Heart right ventricle (tissue), 16 donors: ENCODE results near the gene IFNL3. TPM values are rescaled to one million over a fixed set of nuclear protein-coding genes. Genes with fewer than 3 reads are reported as not detected.

Experiments used
- ATAC-seq, 8 donors: fragments of 200-7000 bp; cut with Tn5 transposase; one replicate each; pipeline ENCODE4 v1.9.1; 2020; ENCODE audit warnings: mild to moderate bottlenecking in 8 of 8, moderate library complexity in 8 of 8, moderate number of reproducible peaks in 1 of 8
- DNase-seq, 2 donors: peaks; one replicate each; pipeline ENCODE4 v3.0.0-alpha.2; 2020
- H3K27ac ChIP-seq, 10 donors: fragments of 200-600 bp; sonication (generic) in 2 of 10; one replicate each; pipeline versions ENCODE4 v1.5.0 to v1.8.0; 2020 to 2022; ENCODE audit warnings: mild to moderate bottlenecking in 3 of 10
- H3K27me3 ChIP-seq, 7 donors: fragments of 200-600 bp; one replicate each; pipeline ENCODE4 v1.8.0; 2021 to 2022; ENCODE audit warnings: mild to moderate bottlenecking in 2 of 7
- H3K36me3 ChIP-seq, 9 donors: fragments of 200-600 bp; sonication (generic) in 1 of 9; one replicate each; pipeline versions ENCODE4 v1.5.0 to v1.8.0; 2020 to 2022; ENCODE audit warnings: mild to moderate bottlenecking in 2 of 9
- H3K4me1 ChIP-seq, 9 donors: fragments of 200-600 bp; sonication (generic) in 1 of 9; one replicate each; pipeline versions ENCODE4 v1.5.0 to v1.8.0; 2020 to 2022; ENCODE audit warnings: mild to moderate bottlenecking in 4 of 9
- H3K4me3 ChIP-seq, 10 donors: fragments of 200-600 bp; sonication (generic) in 2 of 10; one replicate each; pipeline versions ENCODE4 v1.5.0 to v1.8.0; 2020 to 2022; ENCODE audit warnings: mild to moderate bottlenecking in 7 of 10, moderate library complexity in 2 of 10
- H3K9me3 ChIP-seq, 11 donors: fragments of 200-600 bp in 10 of 11; sonication (generic) in 2 of 11; one replicate each; pipeline versions ENCODE4 v1.5.0 to v1.8.0; 2013 to 2022; ENCODE audit warnings: mild to moderate bottlenecking in 2 of 11, control low read depth in 1 of 11, moderate library complexity in 1 of 11
- CTCF ChIP-seq, 9 donors: fragments of 200-600 bp; sonication (generic) in 2 of 9; IDR thresholded peaks; one replicate each; pipeline versions ENCODE4 v1.5.0 to v1.8.0; 2021 to 2022; ENCODE audit warnings: antibody characterized with exemption in 9 of 9, mild to moderate bottlenecking in 5 of 9, moderate library complexity in 1 of 9
- WGBS, 2 donors: extraction: QIAGEN DNeasy Blood & Tissue Kit; methylation state at CpG; one replicate each; pipeline ENCODE4 v1.1.7; 2013; ENCODE audit warnings: inconsistent platforms in 1 of 2; 5-methylcytosine and 5-hydroxymethylcytosine counted together
- intact Hi-C, 10 donors: fragments of 100-400 bp; cut with DNase I; formaldehyde crosslinking; loops; one replicate each; pipeline versions ENCODE4 v1.11.1 to v1.14.2; 2022
- polyA plus RNA-seq, 2 donors: library from polyadenylated mRNA; stranded (reverse); fragments of 200-250 nt; gene quantifications; one replicate each; pipeline ENCODE4 v1.2.3, GENCODE V29; 2013
- total RNA-seq, 10 donors: library from RNA; stranded (reverse); fragmentation: NEBNext Ultra II Directional in 3 of 10; extraction: Animal tissue kit (Norgen Biotek cat#: 25700) in 3 of 10; gene quantifications; one replicate each; pipeline versions ENCODE4 v1.2.1 to v1.2.4, GENCODE V29; 2021 to 2023
- donor health status: Arrhythmogenic right ventricular cardiomyopathy.
- donor health status: ischemic (EF 13 %, LVEDD 7.1; RV severe dilation, severe dysfunction).
- donor health status: healthy with polysubstance abuse.
- donor health status: DM: no; HTN: yes; CAD: no.
- donor health status: DM: no; HTN: no; CAD: no.
- donor health status: ischemic (EF 25% LVEDD 6.9; RV normal size, moderate dysfunction).
- donor health status: ischemic (EF 25% LVEDD 5.7; RV mildly dilated, moderate dysfunction).
- donor health status: healthy.
- donor health status: DM: yes; HTN: yes; CAD: no.
- donor health status: Ischemic cardiomyopathy.
- donor health status: ischemic (EF 35%, LVEDD 5.7; RV mildly dilated, moderate dysfunction).
- donor health status: nonischemic (EF 11% LVEDD 7.7; RV severe dilation, severe dysfunction).
- donor health status: DM: yes; HTN: yes; CAD: no.
- donor health status: PGD.
- donor health status: ischemic (EF 29% LVEDD 5.4; RV normal size, mild dysfunction).
- donor health status: nonischemic (EF 23%, LVEDD 6.1; RV moderate dilation, normal function).

The IFNL3 gene
- total and polyA plus RNA-seq, 12 donors: not detected

- DNase-seq: no peak
- 83 to 86% methylated on average over 3 of the region's 3 CpGs for WGBS, 2 donors
- Histone ChIP-seq H3K36me3 (no peaks in the 10 kb centered on the region), H3K4me3 (no peak overlapping the region), H3K27ac (no peak overlapping the region), H3K9me3 (peaks cover 0 to 7% (median 0%) of the 10 kb centered on the region in 11 donors), H3K27me3 (peaks cover 14 to 89% (median 81%) of the 10 kb centered on the region in 7 donors), H3K4me1 (peaks cover 0 to 10% (median 0%) of the 10 kb centered on the region in 9 donors)
- no peak for ATAC-seq
- intact Hi-C loops: no loop called here
- no peak for TF ChIP-seq CTCF (IDR thresholded peaks at IDR 0.05)
Measured at GRCh38 chr19:39261704-39262103, 16.9 kb upstream of the IFNL3 start.

DNA sequence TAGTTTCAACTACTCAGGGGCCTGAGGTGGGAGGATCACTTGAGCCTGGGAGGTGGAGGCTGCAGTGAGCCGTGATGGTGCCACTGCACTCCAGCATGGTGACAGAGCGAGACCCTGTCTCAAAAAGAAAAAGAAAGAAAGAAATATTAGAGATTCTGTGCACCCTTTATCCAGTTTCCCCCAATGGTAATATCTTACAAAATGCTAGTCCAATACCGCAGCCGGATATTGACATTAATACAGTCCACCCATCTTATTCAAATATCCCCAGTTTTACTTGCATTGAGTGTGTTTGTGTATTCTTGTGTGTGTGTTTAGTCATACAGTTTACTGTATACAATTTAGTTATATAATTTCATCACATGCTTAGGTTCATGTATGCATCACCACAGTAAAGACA, 12.4 kb upstream of the IFNL3 start:
- TF ChIP-seq CTCF (IDR thresholded peaks at IDR 0.05): no peak
- H3K27ac ChIP-seq: no peak overlapping the region
- WGBS, 2 donors: 94 to 96% methylated on average over 4 of the region's 4 CpGs
- intact Hi-C loops: no loop called here
- no peaks in the 10 kb centered on the region for H3K36me3 ChIP-seq
- DNase-seq: no peak
- H3K4me1 ChIP-seq: no peaks in the 10 kb centered on the region
- no peak overlapping the region for H3K4me3 ChIP-seq
- ATAC-seq: no peak
- peaks cover 0 to 81% (median 50%) of the 10 kb centered on the region in 7 donors for H3K27me3 ChIP-seq
- peaks cover 0 to 9% (median 0%) of the 10 kb centered on the region in 11 donors for H3K9me3 ChIP-seq

GRCh38 chr19:39254531-39255345, 9.9 kb upstream of the IFNL3 start:
- no peak for TF ChIP-seq CTCF (IDR thresholded peaks at IDR 0.05)
- intact Hi-C loops: no loop called here
- H3K4me3 ChIP-seq: no peak overlapping the region

GRCh38 chr19:39253374-39254149, 8.8 kb upstream of the IFNL3 start:
- Histone ChIP-seq H3K4me1 (no peaks in the 10 kb centered on the region), H3K36me3 (no peaks in the 10 kb centered on the region), H3K9me3 (peaks cover 0 to 9% (median 0%) of the 10 kb centered on the region in 11 donors), H3K27me3 (peaks cover 6 to 82% (median 46%) of the 10 kb centered on the region in 7 donors), H3K4me3 (no peak overlapping the region), H3K27ac (no peak overlapping the region)
- DNase-seq: no peak
- 78 to 84% methylated on average over 8 of the region's 8 CpGs for WGBS, 2 donors
- intact Hi-C loops: no loop called here
- no peak for TF ChIP-seq CTCF (IDR thresholded peaks at IDR 0.05)
- no peak for ATAC-seq

More at GRCh38 chr19:39254531-39255345, 9.9 kb upstream of the IFNL3 start:
- Histone ChIP-seq H3K36me3 (no peaks in the 10 kb centered on the region), H3K27ac (no peak overlapping the region), H3K4me1 (no peaks in the 10 kb centered on the region), H3K27me3 (peaks cover 0 to 79% (median 39%) of the 10 kb centered on the region in 7 donors), H3K9me3 (peaks cover 0 to 9% (median 0%) of the 10 kb centered on the region in 11 donors)
- WGBS, 2 donors: 83 to 84% methylated on average over 29 of the region's 29 CpGs
- DNase-seq: no peak
- ATAC-seq: no peak
